Measurements from ENCODE around the gene VSIG1.
A peak's percentile ranks its signal among the peaks of the same experiment; 100 is the strongest.

Gene VSIG1

GRCh38 chrX:108121291-108121690 lies 76.4 kb downstream of the VSIG1 start:
- 80% methylated on average over 3 of the region's 3 CpGs for WGBS

GRCh38 chrX:108122748-108123147 lies 77.9 kb downstream of the VSIG1 start:
- H3K9me3 ChIP-seq (ENCODE audit: control insufficient read depth, low read length): no peaks in the 10 kb centered on the region
- no peak overlapping the region for H2BK15ac ChIP-seq (ENCODE audit: low read depth, poor library complexity, severe bottlenecking)
- peak overlapping the region in 1 of 2 experiments; percentile 48 for H3K18ac ChIP-seq (ENCODE audit: low read depth in 1 of 2, low read length in 2 of 2)
- H3K27me3 ChIP-seq (ENCODE audit: control insufficient read depth in 1 of 2, insufficient read depth in 1 of 2, low read length in 2 of 2): peaks cover 0 to 23% of the 10 kb centered on the region in 2 experiments
- peak; percentile 23 for DNase-seq
- H3K79me1 ChIP-seq (replicated peaks; ENCODE audit: low read length, poor library complexity, severe bottlenecking): no peaks in the 10 kb centered on the region
- H3K4me1 ChIP-seq (ENCODE audit: control insufficient read depth, insufficient read depth, low read depth, low read length): peaks cover 2% of the 10 kb centered on the region
- no peak overlapping the region for H3K23ac ChIP-seq (ENCODE audit: low read length in 2 of 2)
- H2BK120ac ChIP-seq (ENCODE audit: low read depth, low read length): no peak overlapping the region
- 100% methylated on average over 2 of the region's 2 CpGs for WGBS
- H3K36me3 ChIP-seq (ENCODE audit: control insufficient read depth in 1 of 2, insufficient read depth in 2 of 2, low read depth in 1 of 2, low read length in 2 of 2): peaks cover 0 to 7% of the 10 kb centered on the region in 2 experiments
- peak overlapping the region; percentile 57 for H3K9ac ChIP-seq (ENCODE audit: low read length)
- peak overlapping the region; percentile 19 for H4K8ac ChIP-seq (ENCODE audit: low read length)
- H2AK5ac ChIP-seq (ENCODE audit: low read length, severe bottlenecking): no peak overlapping the region
- H3K14ac ChIP-seq (ENCODE audit: low read length in 2 of 2): no peak overlapping the region
- H3K4ac ChIP-seq (ENCODE audit: low read depth in 1 of 2, low read length in 2 of 2): no peak overlapping the region
- no peak overlapping the region for H2AFZ ChIP-seq (ENCODE audit: low read depth, low read length)
- no peak overlapping the region for H3K4me2 ChIP-seq (ENCODE audit: low read length, poor library complexity, severe bottlenecking)
- no peak overlapping the region for H4K91ac ChIP-seq (ENCODE audit: low read length)
- peak overlapping the region; percentile 7 for H3K27ac ChIP-seq (ENCODE audit: low read length, poor library complexity, severe bottlenecking)
- H2BK5ac ChIP-seq (ENCODE audit: low read depth, low read length, poor library complexity, severe bottlenecking): no peak overlapping the region
- no peak overlapping the region for H3K4me3 ChIP-seq (ENCODE audit: insufficient read depth in 1 of 2, low read depth in 1 of 2, low read length in 2 of 2)
- no peak overlapping the region for H2BK12ac ChIP-seq (ENCODE audit: low read length in 2 of 2)

More at GRCh38 chrX:108121291-108121690, 76.4 kb downstream of the VSIG1 start:
- Histone ChIP-seq H3K27ac (ENCODE audit: low read length, poor library complexity, severe bottlenecking) (no peak overlapping the region), H2BK120ac (ENCODE audit: low read depth, low read length) (no peak overlapping the region), H3K27me3 (ENCODE audit: control insufficient read depth in 1 of 2, insufficient read depth in 1 of 2, low read length in 2 of 2) (peaks cover 0 to 25% of the 10 kb centered on the region in 2 experiments), H3K4me3 (ENCODE audit: insufficient read depth in 1 of 2, low read depth in 1 of 2, low read length in 2 of 2) (no peak overlapping the region), H4K91ac (ENCODE audit: low read length) (no peak overlapping the region), H3K4me1 (ENCODE audit: control insufficient read depth, insufficient read depth, low read depth, low read length) (peaks cover 2% of the 10 kb centered on the region), H2BK5ac (ENCODE audit: low read depth, low read length, poor library complexity, severe bottlenecking) (no peak overlapping the region), H3K36me3 (ENCODE audit: control insufficient read depth in 1 of 2, insufficient read depth in 2 of 2, low read depth in 1 of 2, low read length in 2 of 2) (no peaks in the 10 kb centered on the region), H2AFZ (ENCODE audit: low read depth, low read length) (no peak overlapping the region), H3K9me3 (ENCODE audit: control insufficient read depth, low read length) (no peaks in the 10 kb centered on the region), H3K9ac (ENCODE audit: low read length) (no peak overlapping the region), H3K14ac (ENCODE audit: low read length in 2 of 2) (no peak overlapping the region), H2BK15ac (ENCODE audit: low read depth, poor library complexity, severe bottlenecking) (no peak overlapping the region), H3K23ac (ENCODE audit: low read length in 2 of 2) (no peak overlapping the region), H4K8ac (ENCODE audit: low read length) (no peak overlapping the region), H3K79me1 (replicated peaks; ENCODE audit: low read length, poor library complexity, severe bottlenecking) (no peaks in the 10 kb centered on the region), H3K4ac (ENCODE audit: low read depth in 1 of 2, low read length in 2 of 2) (no peak overlapping the region), H3K4me2 (ENCODE audit: low read length, poor library complexity, severe bottlenecking) (no peak overlapping the region), H2BK12ac (ENCODE audit: low read length in 2 of 2) (peak overlapping the region in 1 of 2 experiments; percentile 66), H3K18ac (ENCODE audit: low read depth in 1 of 2, low read length in 2 of 2) (no peak overlapping the region), H2AK5ac (ENCODE audit: low read length, severe bottlenecking) (no peak overlapping the region)
- no peak for DNase-seq

GRCh38 chrX:108123591-108124366 lies 78.9 kb downstream of the VSIG1 start:
- Histone ChIP-seq H4K91ac (ENCODE audit: low read length) (peak overlapping the region; percentile 27), H3K27me3 (ENCODE audit: control insufficient read depth in 1 of 2, insufficient read depth in 1 of 2, low read length in 2 of 2) (peaks cover 0 to 31% of the 10 kb centered on the region in 2 experiments), H3K79me1 (replicated peaks; ENCODE audit: low read length, poor library complexity, severe bottlenecking) (no peaks in the 10 kb centered on the region), H2BK5ac (ENCODE audit: low read depth, low read length, poor library complexity, severe bottlenecking) (no peak overlapping the region), H3K4me1 (ENCODE audit: control insufficient read depth, insufficient read depth, low read depth, low read length) (peaks cover 2% of the 10 kb centered on the region), H2BK120ac (ENCODE audit: low read depth, low read length) (no peak overlapping the region), H3K36me3 (ENCODE audit: control insufficient read depth in 1 of 2, insufficient read depth in 2 of 2, low read depth in 1 of 2, low read length in 2 of 2) (peaks cover 0 to 10% of the 10 kb centered on the region in 2 experiments), H3K23ac (ENCODE audit: low read length in 2 of 2) (no peak overlapping the region), H3K27ac (ENCODE audit: low read length, poor library complexity, severe bottlenecking) (no peak overlapping the region), H2AFZ (ENCODE audit: low read depth, low read length) (no peak overlapping the region), H3K4me3 (ENCODE audit: insufficient read depth in 1 of 2, low read depth in 1 of 2, low read length in 2 of 2) (no peak overlapping the region), H3K9me3 (ENCODE audit: control insufficient read depth, low read length) (no peaks in the 10 kb centered on the region), H2AK5ac (ENCODE audit: low read length, severe bottlenecking) (no peak overlapping the region), H3K14ac (ENCODE audit: low read length in 2 of 2) (no peak overlapping the region), H2BK12ac (ENCODE audit: low read length in 2 of 2) (no peak overlapping the region), H3K4ac (ENCODE audit: low read depth in 1 of 2, low read length in 2 of 2) (no peak overlapping the region), H3K9ac (ENCODE audit: low read length) (peak overlapping the region; percentile 57), H3K18ac (ENCODE audit: low read depth in 1 of 2, low read length in 2 of 2) (peak overlapping the region in 1 of 2 experiments; percentile 21), H4K8ac (ENCODE audit: low read length) (no peak overlapping the region), H3K4me2 (ENCODE audit: low read length, poor library complexity, severe bottlenecking) (no peak overlapping the region), H2BK15ac (ENCODE audit: low read depth, poor library complexity, severe bottlenecking) (no peak overlapping the region)
- DNase-seq: no peak
- 97% methylated on average over 3 of the region's 3 CpGs for WGBS

GRCh38 chrX:108126661-108127060 lies 81.8 kb downstream of the VSIG1 start:
- no peaks in the 10 kb centered on the region for H3K79me1 ChIP-seq (replicated peaks; ENCODE audit: low read length, poor library complexity, severe bottlenecking)
- H3K23ac ChIP-seq (ENCODE audit: low read length in 2 of 2): no peak overlapping the region
- WGBS: 50% methylated on average over 1 of the region's 2 CpGs

More at GRCh38 chrX:108126661-108127060, 81.8 kb downstream of the VSIG1 start:
- Histone ChIP-seq H3K36me3 (ENCODE audit: control insufficient read depth in 1 of 2, insufficient read depth in 2 of 2, low read depth in 1 of 2, low read length in 2 of 2) (peaks cover 0 to 10% of the 10 kb centered on the region in 2 experiments), H2BK15ac (ENCODE audit: low read depth, poor library complexity, severe bottlenecking) (no peak overlapping the region), H2AFZ (ENCODE audit: low read depth, low read length) (no peak overlapping the region), H3K14ac (ENCODE audit: low read length in 2 of 2) (no peak overlapping the region), H2BK120ac (ENCODE audit: low read depth, low read length) (no peak overlapping the region), H3K18ac (ENCODE audit: low read depth in 1 of 2, low read length in 2 of 2) (no peak overlapping the region), H2BK12ac (ENCODE audit: low read length in 2 of 2) (no peak overlapping the region), H4K91ac (ENCODE audit: low read length) (no peak overlapping the region), H2AK5ac (ENCODE audit: low read length, severe bottlenecking) (no peak overlapping the region), H3K4me2 (ENCODE audit: low read length, poor library complexity, severe bottlenecking) (no peak overlapping the region), H3K4me1 (ENCODE audit: control insufficient read depth, insufficient read depth, low read depth, low read length) (peaks cover 2% of the 10 kb centered on the region), H3K9ac (ENCODE audit: low read length) (no peak overlapping the region), H3K4ac (ENCODE audit: low read depth in 1 of 2, low read length in 2 of 2) (no peak overlapping the region), H2BK5ac (ENCODE audit: low read depth, low read length, poor library complexity, severe bottlenecking) (no peak overlapping the region), H4K8ac (ENCODE audit: low read length) (no peak overlapping the region), H3K9me3 (ENCODE audit: control insufficient read depth, low read length) (no peaks in the 10 kb centered on the region), H3K4me3 (ENCODE audit: insufficient read depth in 1 of 2, low read depth in 1 of 2, low read length in 2 of 2) (no peak overlapping the region), H3K27me3 (ENCODE audit: control insufficient read depth in 1 of 2, insufficient read depth in 1 of 2, low read length in 2 of 2) (peaks cover 0 to 35% of the 10 kb centered on the region in 2 experiments), H3K27ac (ENCODE audit: low read length, poor library complexity, severe bottlenecking) (no peak overlapping the region)
- peak; percentile 19 for DNase-seq

Data from mesenchymal stem cell (in vitro differentiated cells and primary cell).